Esophagus squamous epithelium (tissue), 5 donors: Measurements from ENCODE around the gene RASAL2. TPM values are rescaled to one million over a fixed set of nuclear protein-coding genes. Genes with fewer than 3 reads are reported as not detected.
A peak's percentile ranks its signal among the peaks of the same experiment; 100 is the strongest.

ENCODE experiments used
- DNase-seq: peaks from one replicate; lab custom pipeline; 2025; lab: John Stamatoyannopoulos, UW
- H3K27ac ChIP-seq, 4 donors: fragments of 200-600 bp; sonication (generic); one replicate each; pipeline ENCODE4 v1.5.1; 2016 to 2019; ENCODE audit warnings: mild to moderate bottlenecking in 1 of 4
- H3K27me3 ChIP-seq, 4 donors: fragments of 200-600 bp; sonication (generic); 1 replicate in 3 of 4; 2 replicates in 1 of 4; pipeline versions ENCODE4 v1.5.1 to v1.6.0; 2017 to 2021; ENCODE audit warnings: antibody characterized with exemption in 1 of 4
- H3K36me3 ChIP-seq, 3 donors: fragments of 200-600 bp; sonication (generic); one replicate each; pipeline ENCODE4 v1.5.1; 2016 to 2019
- H3K4me1 ChIP-seq, 3 donors: fragments of 200-600 bp; sonication (generic); one replicate each; pipeline ENCODE4 v1.5.1; 2017 to 2019
- H3K4me3 ChIP-seq, 4 donors: fragments of 200-600 bp; sonication (generic); 1 replicate in 3 of 4; 2 replicates in 1 of 4; pipeline ENCODE4 v1.5.1; 2016 to 2019; ENCODE audit warnings: mild to moderate bottlenecking in 2 of 4, moderate library complexity in 1 of 4
- H3K9me3 ChIP-seq, 3 donors: fragments of 200-600 bp; sonication (generic); one replicate each; pipeline ENCODE4 v1.5.1; 2016 to 2019
- CTCF ChIP-seq, 6 experiments: fragments of 450-650 bp in 4 of 6; fragments of 200-600 bp in 2 of 6; sonication (generic) in 2 of 6; IDR thresholded peaks; one replicate each; pipeline ENCODE4 v1.5.1; 2016 to 2019; ENCODE audit warnings: antibody characterized with exemption in 6 of 6, mild to moderate bottlenecking in 4 of 6, moderate library complexity in 4 of 6
- POLR2A ChIP-seq, 4 donors: fragments of 450-650 bp; IDR thresholded peaks; one replicate each; pipeline ENCODE4 v1.6.1; 2017; ENCODE audit warnings: antibody characterized with exemption in 4 of 4, mild to moderate bottlenecking in 4 of 4, moderate library complexity in 3 of 4
- WGBS, 2 donors: methylation state at CpG; one replicate each; pipeline ENCODE4 v1.1.5; 2018; 5-methylcytosine and 5-hydroxymethylcytosine counted together
- intact Hi-C: fragments of 100-400 bp; cut with DNase I; formaldehyde crosslinking; loops from one replicate; pipeline ENCODE4 v1.15.0; 2022
- total RNA-seq, 4 donors: library from RNA; depleted of rRNA; stranded (reverse); fragments of >200 nt; gene quantifications; one replicate each; pipeline ENCODE4 v1.1.0, GENCODE V29; 2016
- donor health status: DM: yes; HTN: yes; CAD: no.

The RASAL2 gene
- total RNA-seq, 4 donors from 2014 or later, result 20.4 to 29.8 (median 25.5) TPM

- H3K36me3 ChIP-seq, result no peaks in the 10 kb centered on the region
- no peak overlapping the region for H3K27ac ChIP-seq
- TF ChIP-seq CTCF (IDR thresholded peaks at IDR 0.05) (no peak), POLR2A (IDR thresholded peaks at IDR 0.05) (no peak)
- H3K4me3 ChIP-seq, result no peak overlapping the region
- intact Hi-C loops, result no loop called here
- no peaks in the 10 kb centered on the region for H3K4me1 ChIP-seq
- DNase-seq, result no peak
- no peaks in the 10 kb centered on the region for H3K27me3 ChIP-seq
- no peaks in the 10 kb centered on the region for H3K9me3 ChIP-seq
Measured at GRCh38 chr1:178183796-178184195, 89.9 kb downstream of the RASAL2 start.

- no peak for TF ChIP-seq POLR2A (IDR thresholded peaks at IDR 0.05)
- no peak for TF ChIP-seq CTCF (IDR thresholded peaks at IDR 0.05)
- 75 to 83% methylated on average over 3 of the region's 3 CpGs for WGBS, 2 donors
- Histone ChIP-seq H3K4me1 (no peaks in the 10 kb centered on the region), H3K4me3 (no peak overlapping the region), H3K27me3 (no peaks in the 10 kb centered on the region), H3K9me3 (no peaks in the 10 kb centered on the region), H3K27ac (no peak overlapping the region), H3K36me3 (no peaks in the 10 kb centered on the region)
- intact Hi-C loops, result no loop called here
- no peak for DNase-seq
Measured at GRCh38 chr1:178188306-178188705, 94.4 kb downstream of the RASAL2 start.

- Histone ChIP-seq H3K36me3 (no peaks in the 10 kb centered on the region), H3K27ac (no peak overlapping the region), H3K27me3 (no peaks in the 10 kb centered on the region), H3K9me3 (no peaks in the 10 kb centered on the region), H3K4me3 (no peak overlapping the region), H3K4me1 (no peaks in the 10 kb centered on the region)
- intact Hi-C loops, result no loop called here
- 62 to 73% methylated on average over 3 of the region's 3 CpGs for WGBS, 2 donors
- TF ChIP-seq CTCF (IDR thresholded peaks at IDR 0.05) (peak in 4 of 6 experiments; percentile 6 to 48 (median 22)), POLR2A (IDR thresholded peaks at IDR 0.05) (no peak)
- DNase-seq, result no peak
Measured at GRCh38 chr1:178189814-178190213, 95.9 kb downstream of the RASAL2 start.

DNA sequence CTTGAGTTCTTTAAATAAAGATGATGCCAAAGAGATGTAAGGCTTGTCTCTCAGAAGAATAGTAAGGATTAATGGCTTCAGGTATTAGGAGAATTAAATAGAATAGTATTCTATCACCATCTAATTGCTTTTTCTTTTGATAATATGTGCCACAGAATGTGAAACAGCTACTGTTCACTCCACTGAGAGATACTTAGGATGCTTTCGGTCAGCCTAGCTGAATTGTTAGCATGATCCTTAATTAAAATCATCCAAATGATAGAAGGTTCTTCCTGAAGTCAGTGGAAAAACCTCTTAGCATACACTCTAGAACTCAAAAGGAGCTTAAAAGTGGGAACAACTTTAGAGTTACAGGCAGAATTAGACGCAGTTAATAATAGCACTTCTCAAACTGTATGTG lies 97.0 kb downstream of the RASAL2 start:
- WGBS, 2 donors, result 76 to 80% methylated on average over 2 of the region's 2 CpGs
- no peak for DNase-seq
- no peaks in the 10 kb centered on the region for H3K4me1 ChIP-seq
- H3K9me3 ChIP-seq, result no peaks in the 10 kb centered on the region
- no peak overlapping the region for H3K4me3 ChIP-seq
- no peaks in the 10 kb centered on the region for H3K27me3 ChIP-seq
- TF ChIP-seq CTCF (IDR thresholded peaks at IDR 0.05) (no peak), POLR2A (IDR thresholded peaks at IDR 0.05) (no peak)
- intact Hi-C loops, result no loop called here
- no peaks in the 10 kb centered on the region for H3K36me3 ChIP-seq
- no peak overlapping the region for H3K27ac ChIP-seq

GRCh38 chr1:178192686-178193085 lies 98.8 kb downstream of the RASAL2 start:
- no peak for DNase-seq
- no peaks in the 10 kb centered on the region for H3K27me3 ChIP-seq
- no peak overlapping the region for H3K4me3 ChIP-seq
- peak overlapping the region in 1 of 4 donors; percentile 15 for H3K27ac ChIP-seq
- WGBS, 2 donors, result 63 to 65% methylated on average over 3 of the region's 3 CpGs
- no peaks in the 10 kb centered on the region for H3K9me3 ChIP-seq
- no peaks in the 10 kb centered on the region for H3K4me1 ChIP-seq
- TF ChIP-seq CTCF (IDR thresholded peaks at IDR 0.05), result no peak
- no peak for TF ChIP-seq POLR2A (IDR thresholded peaks at IDR 0.05)
- intact Hi-C loops, result no loop called here
- no peaks in the 10 kb centered on the region for H3K36me3 ChIP-seq
